Neural crest cell (in vitro differentiated cells): Measurements from ENCODE around the gene CSF3R. TPM values are rescaled to one million over a fixed set of nuclear protein-coding genes. Genes with fewer than 3 reads are reported as not detected.
"Not testable (repeated sequence)": the region's sequence is repeated elsewhere in the genome, so short reads cannot be mapped to it uniquely, and the experiment has no call there.

ENCODE experiments used
- DNase-seq: peaks from one replicate; pipeline ENCODE4 v3.0.0; 2021; ENCODE audit warnings: low read depth, mixed read lengths, low spot score
- H3K27ac Mint-ChIP-seq: one replicate; pipeline ENCODE4 v1.8.0; 2021; ENCODE audit warnings: mild to moderate bottlenecking, mixed read lengths; ENCODE audit not compliant: unreplicated experiment
- H3K27me3 Mint-ChIP-seq: 2 replicates; pipeline ENCODE4 v1.8.0; 2021; ENCODE audit warnings: low read depth, mild to moderate bottlenecking, mixed read lengths
- H3K36me3 Mint-ChIP-seq: 2 replicates; pipeline ENCODE4 v1.8.0; 2021; ENCODE audit warnings: low read depth, mild to moderate bottlenecking, mixed read lengths
- H3K4me1 Mint-ChIP-seq: 2 replicates; pipeline ENCODE4 v1.8.0; 2021; ENCODE audit warnings: mixed read lengths
- H3K4me3 Mint-ChIP-seq: one replicate; pipeline ENCODE4 v1.8.0; 2021; ENCODE audit warnings: mild to moderate bottlenecking, mixed read lengths
- H3K9me3 Mint-ChIP-seq: 2 replicates; pipeline ENCODE4 v1.8.0; 2021; ENCODE audit warnings: mixed read lengths
- CTCF ChIP-seq: fragments of 200-600 bp; sonication (generic); conservative IDR thresholded peaks from 2 replicates; pipeline ENCODE4 v1.5.0; 2021; ENCODE audit warnings: antibody characterized with exemption, mild to moderate bottlenecking
- total RNA-seq: library from RNA; stranded (reverse); gene quantifications from 2 replicates; pipeline ENCODE4 v1.2.1, GENCODE V29; 2021

Gene CSF3R
- total RNA-seq, 1 donor from 2014 or later = not detected

GRCh38 chr1:36479505-36480051 is 3.1 kb downstream of the CSF3R start:
- no peaks in the 10 kb centered on the region for H3K9me3 Mint-ChIP-seq
- H3K4me1 Mint-ChIP-seq = peaks cover 3% of the 10 kb centered on the region
- no peaks in the 10 kb centered on the region for H3K36me3 Mint-ChIP-seq
- DNase-seq = no peak
- H3K27me3 Mint-ChIP-seq = peaks cover 2% of the 10 kb centered on the region
- TF ChIP-seq CTCF = no peak
- H3K27ac Mint-ChIP-seq = no peak overlapping the region
- H3K4me3 Mint-ChIP-seq = no peak overlapping the region

DNA sequence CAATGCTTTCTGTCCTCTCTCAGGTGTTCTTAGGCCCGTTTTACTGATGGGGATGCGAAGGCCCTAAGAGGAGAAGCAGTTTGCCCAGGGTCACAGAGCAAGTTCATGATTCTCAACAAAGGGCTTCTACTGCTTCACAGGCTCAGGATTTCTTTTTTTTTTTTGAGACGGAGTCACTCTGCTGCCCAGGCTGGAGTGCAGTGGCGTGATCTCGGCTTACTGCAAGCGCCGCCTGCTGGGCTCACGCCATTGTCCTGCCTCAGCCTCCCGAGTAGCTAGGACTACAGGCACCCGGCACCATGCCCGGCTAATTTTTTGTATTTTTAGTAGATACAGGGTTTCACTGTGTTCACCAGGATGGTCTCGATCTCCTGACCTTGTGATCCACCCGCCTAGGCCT is 5.1 kb downstream of the CSF3R start:
- H3K9me3 Mint-ChIP-seq, H3K4me3 Mint-ChIP-seq, H3K27me3 Mint-ChIP-seq, H3K4me1 Mint-ChIP-seq, DNase-seq, H3K36me3 Mint-ChIP-seq: not testable (repeated sequence)
- H3K27ac Mint-ChIP-seq = peak overlapping the region; percentile 35

DNA sequence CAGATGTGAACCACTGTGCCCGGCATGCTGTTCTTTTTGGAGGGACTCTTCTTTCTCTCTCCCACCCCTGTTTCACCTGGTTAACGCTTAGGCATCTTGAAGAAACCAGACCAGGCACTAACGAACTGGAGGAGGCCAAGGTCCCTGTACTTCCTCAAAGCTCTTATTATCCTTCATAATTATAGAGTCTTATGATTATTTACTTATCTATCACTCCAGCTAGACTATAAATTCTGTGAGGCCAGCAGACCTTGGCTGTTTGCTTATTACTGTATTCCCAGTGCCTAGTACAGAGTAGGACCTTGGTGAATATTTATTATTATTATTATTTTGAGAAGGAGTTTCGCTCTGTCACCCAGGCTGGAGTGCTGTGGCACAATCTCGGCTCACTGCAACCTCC is 5.8 kb downstream of the CSF3R start:
- Mint-ChIP-seq H3K4me1 (peaks cover 5% of the 10 kb centered on the region), H3K9me3 (no peaks in the 10 kb centered on the region), H3K36me3 (no peaks in the 10 kb centered on the region), H3K27me3 (peaks cover 2% of the 10 kb centered on the region), H3K27ac (no peak overlapping the region), H3K4me3 (no peak overlapping the region)
- no peak for DNase-seq
- no peak for TF ChIP-seq CTCF

- no peaks in the 10 kb centered on the region for H3K9me3 Mint-ChIP-seq
- TF ChIP-seq CTCF = no peak
- H3K4me1 Mint-ChIP-seq = peaks cover 5% of the 10 kb centered on the region
- no peak overlapping the region for H3K4me3 Mint-ChIP-seq
- DNase-seq = no peak
- H3K27me3 Mint-ChIP-seq = peaks cover 2% of the 10 kb centered on the region
- H3K36me3 Mint-ChIP-seq = no peaks in the 10 kb centered on the region
- H3K27ac Mint-ChIP-seq = no peak overlapping the region
Measured at GRCh38 chr1:36475910-36476604, 6.7 kb downstream of the CSF3R start.

GRCh38 chr1:36475341-36475740 is 7.4 kb downstream of the CSF3R start:
- no peaks in the 10 kb centered on the region for H3K36me3 Mint-ChIP-seq
- H3K27me3 Mint-ChIP-seq = peaks cover 2% of the 10 kb centered on the region
- peaks cover 5% of the 10 kb centered on the region for H3K4me1 Mint-ChIP-seq
- H3K4me3 Mint-ChIP-seq = no peak overlapping the region
- no peak for TF ChIP-seq CTCF
- DNase-seq = no peak
- H3K9me3 Mint-ChIP-seq = no peaks in the 10 kb centered on the region
- no peak overlapping the region for H3K27ac Mint-ChIP-seq

- Mint-ChIP-seq H3K9me3 (no peaks in the 10 kb centered on the region), H3K4me3 (no peak overlapping the region), H3K27me3 (no peaks in the 10 kb centered on the region), H3K36me3 (no peaks in the 10 kb centered on the region), H3K4me1 (peaks cover 5% of the 10 kb centered on the region), H3K27ac (no peak overlapping the region)
- TF ChIP-seq CTCF = no peak
- no peak for DNase-seq
Measured at GRCh38 chr1:36472656-36473055, 10.1 kb downstream of the CSF3R start.
